Adrenal gland (tissue), 12 donors: ENCODE results near the gene ZNF516. TPM values are rescaled to one million over a fixed set of nuclear protein-coding genes. Genes with fewer than 3 reads are reported as not detected.
A peak's percentile ranks its signal among the peaks of the same experiment; 100 is the strongest.

ENCODE experiments used
- DNase-seq, 7 donors: peaks; one replicate each; pipeline ENCODE4 v3.0.0-alpha.2; 2019 to 2020
- H3K27ac ChIP-seq, 5 donors: fragments of 200-600 bp; sonication (generic) in 4 of 5; 1 replicate in 3 of 5; 2 replicates in 2 of 5; pipeline versions ENCODE4 v1.5.1 to v1.8.0; 2016 to 2020; ENCODE audit warnings: mild to moderate bottlenecking in 1 of 5
- H3K27me3 ChIP-seq: fragments of 200-600 bp; 2 replicates; pipeline ENCODE4 v1.8.0; 2021
- H3K36me3 ChIP-seq, 2 donors: fragments of 200-600 bp; replicated peaks in 1 of 2; 1 replicate in 1 of 2; 2 replicates in 1 of 2; pipeline versions ENCODE4 v1.5.1 to v1.8.0; 2018 to 2022
- H3K4me1 ChIP-seq, 2 donors: fragments of 200-600 bp; replicated peaks in 1 of 2; 1 replicate in 1 of 2; 2 replicates in 1 of 2; pipeline versions ENCODE4 v1.5.1 to v1.8.0; 2018 to 2021
- H3K4me3 ChIP-seq, 4 donors: fragments of 200-600 bp; sonication (generic) in 3 of 4; one replicate each; pipeline ENCODE4 v1.5.1; 2016 to 2018
- H3K9me3 ChIP-seq, 3 donors: fragments of 200-600 bp; sonication (generic) in 1 of 3; replicated peaks in 1 of 3; 1 replicate in 2 of 3; 2 replicates in 1 of 3; pipeline versions ENCODE4 v1.5.1 to v1.8.0; 2016 to 2021
- POLR2A ChIP-seq, 2 donors: fragments of 450-650 bp; IDR thresholded peaks; one replicate each; pipeline ENCODE4 v1.6.1; 2017; ENCODE audit warnings: antibody characterized with exemption in 2 of 2, mild to moderate bottlenecking in 2 of 2, moderate library complexity in 1 of 2
- WGBS, 4 donors: extraction: QIAGEN DNeasy Blood & Tissue Kit in 2 of 4; methylation state at CpG; one replicate each; pipeline versions ENCODE4 v1.1.5 to v1.1.7; 2013 to 2017; 5-methylcytosine and 5-hydroxymethylcytosine counted together
- intact Hi-C, 2 donors: fragments of 100-400 bp; cut with DNase I; formaldehyde crosslinking; loops; one replicate each; pipeline versions ENCODE4 v1.14.1 to v1.15.0; 2022 to 2023
- polyA plus RNA-seq, 3 donors: library from polyadenylated mRNA; stranded (reverse); fragments of 200-250 nt in 2 of 3; fragments of 350-450 nt in 1 of 3; fragmentation: Illumina TruSeq in 1 of 3; extraction: RNeasy Lipid Tissue Mini Kit (QIAGEN cat#74804) in 1 of 3; gene quantifications; one replicate each; pipeline ENCODE4 v1.2.3, GENCODE V29; 2013 to 2014
- total RNA-seq, 9 donors: library from RNA; depleted of rRNA in 4 of 9; stranded (reverse); fragments of >200 nt in 4 of 9; fragments of 120-200 nt in 1 of 9; fragmentation: NEBNext Ultra II Directional in 1 of 9; extraction: Animal tissue kit (Norgen Biotek cat#: 25700) in 1 of 9; gene quantifications; one replicate each; pipeline versions ENCODE4 v1.1.0 to v1.2.4, GENCODE V29; 2013 to 2023
- TF ChIP-seq, protein P1 (sequence below), 6 experiments: fragments of 450-650 bp in 4 of 6; fragments of 200-600 bp in 2 of 6; sonication (generic) in 1 of 6; IDR thresholded peaks; 1 replicate in 5 of 6; 2 replicates in 1 of 6; pipeline versions ENCODE4 v1.5.1 to v1.8.0; 2016 to 2021; ENCODE audit warnings: antibody characterized with exemption in 6 of 6, mild to moderate bottlenecking in 2 of 6, moderate library complexity in 1 of 6
- donor health status: healthy with polysubstance abuse.
- donor health status: Bipolar disorder and iron deficiency.
- donor health status: DM: yes; HTN: yes; CAD: no.
- donor health status: DM: no; HTN: no; CAD: no.
- donor health status: DM: no; HTN: no; CAD: no.
- donor health status: DM: yes; HTN: yes; CAD: no.

Gene ZNF516
- total and polyA plus RNA-seq, 12 donors: 8.6 to 60.1 (median 31.0) TPM

DNA sequence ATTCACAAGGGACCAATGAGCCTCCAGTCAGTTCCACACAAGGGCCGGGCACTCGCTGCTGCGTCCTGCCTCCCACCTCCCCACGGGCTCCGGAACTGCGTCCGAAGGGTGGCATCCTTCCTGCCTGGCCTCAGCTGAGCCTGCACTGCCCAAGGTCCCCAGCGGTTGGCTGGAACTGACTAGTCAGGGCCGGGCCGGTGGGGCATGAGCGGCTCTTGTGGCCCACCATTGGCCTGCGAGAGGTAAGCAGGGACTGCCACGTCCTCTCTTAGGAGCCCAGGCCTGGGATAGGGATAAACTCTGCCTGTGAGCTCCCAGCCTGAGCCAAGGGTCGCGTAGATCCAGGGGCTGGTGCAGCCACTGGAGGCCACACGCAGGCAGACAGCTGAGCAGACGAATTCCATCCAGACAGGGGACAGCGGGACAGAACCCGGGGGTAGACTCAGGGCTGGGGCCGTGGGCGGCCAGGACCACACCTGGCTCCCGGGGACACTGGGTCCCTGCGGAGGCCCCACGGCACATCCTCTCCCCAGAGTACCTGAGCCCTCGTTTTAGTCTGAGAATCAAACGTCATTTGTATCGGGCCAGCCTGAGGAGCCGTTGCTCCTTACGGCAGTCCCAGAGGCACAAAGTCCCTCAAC, 148.4 kb downstream of the ZNF516 start:
- no peak for TF ChIP-seq POLR2A (IDR thresholded peaks at IDR 0.05)
- TF ChIP-seq, protein P1, sequence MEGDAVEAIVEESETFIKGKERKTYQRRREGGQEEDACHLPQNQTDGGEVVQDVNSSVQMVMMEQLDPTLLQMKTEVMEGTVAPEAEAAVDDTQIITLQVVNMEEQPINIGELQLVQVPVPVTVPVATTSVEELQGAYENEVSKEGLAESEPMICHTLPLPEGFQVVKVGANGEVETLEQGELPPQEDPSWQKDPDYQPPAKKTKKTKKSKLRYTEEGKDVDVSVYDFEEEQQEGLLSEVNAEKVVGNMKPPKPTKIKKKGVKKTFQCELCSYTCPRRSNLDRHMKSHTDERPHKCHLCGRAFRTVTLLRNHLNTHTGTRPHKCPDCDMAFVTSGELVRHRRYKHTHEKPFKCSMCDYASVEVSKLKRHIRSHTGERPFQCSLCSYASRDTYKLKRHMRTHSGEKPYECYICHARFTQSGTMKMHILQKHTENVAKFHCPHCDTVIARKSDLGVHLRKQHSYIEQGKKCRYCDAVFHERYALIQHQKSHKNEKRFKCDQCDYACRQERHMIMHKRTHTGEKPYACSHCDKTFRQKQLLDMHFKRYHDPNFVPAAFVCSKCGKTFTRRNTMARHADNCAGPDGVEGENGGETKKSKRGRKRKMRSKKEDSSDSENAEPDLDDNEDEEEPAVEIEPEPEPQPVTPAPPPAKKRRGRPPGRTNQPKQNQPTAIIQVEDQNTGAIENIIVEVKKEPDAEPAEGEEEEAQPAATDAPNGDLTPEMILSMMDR (IDR thresholded peaks at IDR 0.05): no peak
- no peak overlapping the region for H3K27ac ChIP-seq
- H3K4me3 ChIP-seq: no peak overlapping the region
- H3K4me1 ChIP-seq: no peaks in the 10 kb centered on the region
- no peaks in the 10 kb centered on the region for H3K27me3 ChIP-seq
- peak in 1 of 7 donors; percentile 12 for DNase-seq
- intact Hi-C loops: no loop called here
- no peaks in the 10 kb centered on the region for H3K36me3 ChIP-seq
- H3K9me3 ChIP-seq: no peaks in the 10 kb centered on the region
- WGBS, 4 donors: 90 to 91% (median 91%) methylated on average over 14 to 29 of the region's 29 CpGs

DNA sequence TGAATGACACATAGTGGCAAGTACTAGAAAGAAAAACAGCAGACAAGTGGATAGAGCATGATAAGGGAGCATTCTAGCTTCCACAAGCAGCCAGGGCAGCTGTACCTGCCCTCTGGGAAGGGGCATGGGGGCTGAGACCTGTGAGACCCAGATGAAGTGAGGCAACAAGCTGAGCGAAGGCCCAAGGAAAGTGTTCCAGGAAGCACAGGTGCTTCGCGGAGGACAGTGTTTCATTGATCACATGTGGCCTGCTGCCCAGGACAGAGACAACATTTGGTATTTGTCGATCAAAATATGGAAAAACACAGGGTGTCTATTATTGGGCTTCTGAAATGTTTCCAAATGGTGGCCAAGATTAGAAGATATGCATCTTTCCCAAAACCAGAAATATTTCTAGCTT, 149.1 kb downstream of the ZNF516 start:
- Histone ChIP-seq H3K4me1 (no peaks in the 10 kb centered on the region), H3K9me3 (no peaks in the 10 kb centered on the region), H3K27ac (no peak overlapping the region), H3K27me3 (no peaks in the 10 kb centered on the region), H3K4me3 (no peak overlapping the region), H3K36me3 (no peaks in the 10 kb centered on the region)
- 90 to 98% (median 95%) methylated on average over 4 of the region's 4 CpGs for WGBS, 4 donors
- TF ChIP-seq POLR2A (IDR thresholded peaks at IDR 0.05): no peak
- TF ChIP-seq, protein P1 (IDR thresholded peaks at IDR 0.05): no peak
- intact Hi-C loops: no loop called here
- DNase-seq: no peak

DNA sequence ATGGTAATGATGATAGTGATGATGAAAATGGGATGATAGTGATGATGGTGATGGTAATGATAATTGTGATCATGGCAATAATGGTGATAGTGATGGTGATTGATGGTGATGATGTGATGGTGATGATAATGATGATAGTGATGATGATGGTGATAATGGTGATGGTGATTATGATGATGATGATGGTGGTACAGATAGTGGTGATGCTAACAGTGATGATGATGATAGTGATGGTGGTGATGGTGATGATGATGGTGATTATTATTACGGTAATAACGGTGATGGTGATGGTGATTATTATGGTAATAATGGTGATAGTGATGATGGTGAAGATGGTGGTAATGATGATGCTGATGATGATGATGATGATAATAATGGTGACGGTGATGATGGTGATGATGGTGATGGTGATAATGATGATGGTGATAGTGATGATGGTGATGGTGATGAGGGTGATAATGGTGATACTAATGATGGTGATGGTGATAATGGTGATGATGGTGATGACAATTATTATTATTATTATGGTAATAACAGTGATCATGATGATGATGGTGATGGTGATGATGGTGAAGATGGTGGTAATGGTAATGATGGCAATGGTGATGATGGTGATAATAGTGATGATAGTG, 151.0 kb downstream of the ZNF516 start:
- Histone ChIP-seq H3K36me3 (no peaks in the 10 kb centered on the region), H3K9me3 (no peaks in the 10 kb centered on the region), H3K4me1 (no peaks in the 10 kb centered on the region), H3K4me3 (no peak overlapping the region), H3K27ac (no peak overlapping the region), H3K27me3 (no peaks in the 10 kb centered on the region)
- intact Hi-C loops: no loop called here
- TF ChIP-seq, protein P1 (IDR thresholded peaks at IDR 0.05): no peak
- TF ChIP-seq POLR2A (IDR thresholded peaks at IDR 0.05): no peak
- DNase-seq: no peak
- WGBS, 4 donors: 95 to 98% (median 97%) methylated on average over 3 of the region's 3 CpGs

DNA sequence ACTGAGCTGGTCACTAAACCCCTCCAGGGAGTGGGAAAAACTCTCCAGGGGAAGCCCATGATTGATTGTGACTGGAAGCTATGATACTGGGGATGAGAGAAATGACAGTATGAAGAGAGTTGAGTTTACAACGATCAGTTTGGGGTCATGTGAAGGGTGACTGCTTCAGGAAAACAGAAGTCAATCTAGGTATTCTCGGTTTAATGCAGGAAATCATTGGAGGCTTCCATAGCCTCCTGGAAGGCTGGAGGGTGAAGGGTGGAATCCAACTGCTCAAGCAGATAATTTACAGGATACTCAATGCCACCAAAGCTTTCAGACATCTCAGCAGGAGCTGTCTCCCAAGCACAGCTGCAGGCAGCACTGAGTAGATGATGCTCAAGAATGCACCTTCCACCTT, 154.6 kb downstream of the ZNF516 start:
- H3K9me3 ChIP-seq: no peaks in the 10 kb centered on the region
- no peak for DNase-seq
- H3K27ac ChIP-seq: no peak overlapping the region
- no peaks in the 10 kb centered on the region for H3K4me1 ChIP-seq
- WGBS, 4 donors: 84 to 88% (median 86%) methylated on average over 2 of the region's 2 CpGs
- no peak overlapping the region for H3K4me3 ChIP-seq
- no peaks in the 10 kb centered on the region for H3K27me3 ChIP-seq
- no peaks in the 10 kb centered on the region for H3K36me3 ChIP-seq
- intact Hi-C loops: no loop called here
- TF ChIP-seq, protein P1 (IDR thresholded peaks at IDR 0.05): no peak
- no peak for TF ChIP-seq POLR2A (IDR thresholded peaks at IDR 0.05)
